OCI-LY7 (cell line): ENCODE data around the gene ZNF516. TPM values are rescaled to one million over a fixed set of nuclear protein-coding genes. Genes with fewer than 3 reads are reported as not detected.

ENCODE experiments used
- BruUV-seq: library from RNA; stranded (reverse); fragments of 400-500 nt; replicated peaks from 2 replicates; lab custom pipeline; 2021; lab: Mats Ljungman, UMichigan
- CTCF ChIA-PET: fragments of 300-600 bp; sonication (Branson Sonifier 250); formaldehyde crosslinking; loops from one replicate; lab custom pipeline; 2022; ENCODE audit warnings: antibody characterized with exemption; ENCODE audit not compliant: unreplicated experiment; lab: Charles Lee
- POLR2A ChIA-PET: fragments of 300-600 bp; sonication (Branson Sonifier 250); formaldehyde crosslinking; loops from one replicate; lab custom pipeline; 2022; ENCODE audit warnings: antibody characterized with exemption; lab: Charles Lee
- DNase-seq: peaks from one replicate; pipeline ENCODE4 v3.0.0-alpha.2; 2015; ENCODE audit warnings: low spot score
- H2AFZ ChIP-seq: fragments of 200-600 bp; sonication (generic), shearing (Covaris generic); 2 replicates; pipeline ENCODE4 v1.6.1; 2014; ENCODE audit warnings: mild to moderate bottlenecking, antibody characterized with exemption, low read length, moderate library complexity
- H3K27ac ChIP-seq: fragments of 200-600 bp; sonication (generic); 2 replicates; pipeline ENCODE4 v1.5.1; 2014; ENCODE audit warnings: mixed run types, low read depth, mild to moderate bottlenecking, moderate library complexity, low read length, inconsistent platforms; ENCODE audit not compliant: poor library complexity, severe bottlenecking
- H3K36me3 ChIP-seq: fragments of 200-600 bp; sonication (generic); 2 replicates; pipeline ENCODE4 v1.6.1; 2014; ENCODE audit warnings: mild to moderate bottlenecking, antibody characterized with exemption, low read length, moderate library complexity, mixed read lengths; ENCODE audit not compliant: insufficient read depth
- H3K4me1 ChIP-seq: fragments of 200-600 bp; sonication (generic); 2 replicates; pipeline ENCODE4 v1.5.1; 2014; ENCODE audit warnings: mild to moderate bottlenecking, low read length; ENCODE audit not compliant: insufficient read depth, poor library complexity, severe bottlenecking
- H3K4me2 ChIP-seq: fragments of 200-600 bp; sonication (generic); 2 replicates; pipeline ENCODE4 v1.6.1; 2014; ENCODE audit warnings: mild to moderate bottlenecking, low read length
- H3K4me3 ChIP-seq: fragments of 200-600 bp; sonication (generic); 2 replicates; pipeline ENCODE4 v1.5.1; 2014; ENCODE audit warnings: mild to moderate bottlenecking, low read depth, low read length; ENCODE audit not compliant: poor library complexity, severe bottlenecking
- H3K79me2 ChIP-seq: fragments of 200-600 bp; sonication (generic); 2 replicates; pipeline ENCODE4 v1.6.1; 2016; ENCODE audit warnings: low read depth, mild to moderate bottlenecking, low read length, moderate library complexity, mixed read lengths; ENCODE audit not compliant: insufficient read depth
- H3K9me2 ChIP-seq: fragments of 200-600 bp; sonication (generic); 2 replicates; pipeline ENCODE4 v1.6.1; 2016; ENCODE audit warnings: mild to moderate bottlenecking, low read length, mixed read lengths; ENCODE audit not compliant: insufficient read depth
- H3K9me3 ChIP-seq: fragments of 200-600 bp; sonication (generic); 2 replicates; pipeline ENCODE4 v1.6.1; 2014; ENCODE audit warnings: mild to moderate bottlenecking, mixed run types, low read length, mixed read lengths
- H4K20me1 ChIP-seq: fragments of 200-600 bp; sonication (generic); 2 replicates; pipeline ENCODE4 v1.6.1; 2014; ENCODE audit warnings: mild to moderate bottlenecking, antibody characterized with exemption, low read length, moderate library complexity, mixed read lengths; ENCODE audit not compliant: insufficient read depth
- EZH2phosphoT487 ChIP-seq: fragments of 200-600 bp; sonication (generic); IDR thresholded peaks from 2 replicates; pipeline ENCODE4 v1.6.1; 2018; ENCODE audit warnings: low read depth, borderline replicate concordance, mild to moderate bottlenecking, mixed run types, antibody characterized with exemption, low read length, moderate library complexity, mixed read lengths
- intact Hi-C: fragments of 100-400 bp; cut with micrococcal nuclease; formaldehyde crosslinking; loops from one replicate; pipeline ENCODE4 v1.10.0; 2022; ENCODE audit not compliant: unreplicated experiment
- total RNA-seq, 2 experiments: library from RNA; depleted of rRNA in 1 of 2; stranded (reverse); fragments of >200 nt in 1 of 2; shearing (Covaris generic) in 1 of 2; gene quantifications; 2 replicates each; pipeline ENCODE4 v1.2.3, GENCODE V29; 2014 to 2022
- TF ChIP-seq, protein P1 (sequence below): fragments of 200-600 bp; sonication (generic); conservative IDR thresholded peaks from 2 replicates; pipeline ENCODE4 v1.5.1; 2014; ENCODE audit warnings: mild to moderate bottlenecking, antibody characterized with exemption, low read length, moderate library complexity, mixed read lengths

The ZNF516 gene
- total RNA-seq, 2 experiments from 2014 or later, result 16.2 to 32.3 TPM

DNA sequence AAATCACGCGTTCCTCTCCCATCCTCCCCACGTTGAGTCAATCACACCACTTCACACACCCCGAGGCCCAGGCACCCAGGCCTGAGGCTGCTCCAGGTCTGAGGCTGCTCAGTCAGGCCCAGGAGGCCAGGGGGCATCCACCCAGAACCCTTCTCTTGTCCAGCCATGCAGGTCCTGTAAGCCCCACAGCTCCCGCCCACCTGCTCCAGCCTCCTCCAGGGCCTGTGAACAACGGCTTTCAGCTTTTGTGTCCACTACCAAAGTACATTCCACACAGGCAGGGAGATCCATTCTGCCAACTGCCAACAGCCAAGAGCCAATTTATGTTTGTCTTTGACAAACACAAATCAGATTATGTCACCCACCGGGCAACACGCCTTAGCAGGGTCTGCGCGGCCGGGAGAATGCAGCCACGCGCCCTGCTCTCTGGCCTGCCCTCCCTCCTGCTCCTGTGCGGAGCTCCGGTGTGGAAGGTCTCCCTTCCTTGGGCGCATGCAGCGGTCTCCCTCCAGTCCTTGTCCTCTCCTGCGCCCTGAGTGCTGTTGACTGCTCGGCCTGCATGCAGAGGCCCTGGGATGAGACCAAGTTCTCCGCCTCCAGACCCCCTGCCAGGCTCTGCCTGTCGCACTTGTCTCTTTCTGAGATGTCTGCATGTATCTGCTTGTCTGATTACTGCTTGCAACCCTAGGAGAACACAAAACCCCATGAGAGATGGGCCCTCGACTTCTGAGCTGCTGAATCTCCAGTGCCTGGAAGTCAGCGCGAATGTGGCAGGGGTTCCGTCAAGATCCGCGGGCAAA is 146.6 kb downstream of the ZNF516 start:
- H3K4me2 ChIP-seq, result no peak overlapping the region
- TF ChIP-seq EZH2phosphoT487, result no peak
- TF ChIP-seq, protein P1, sequence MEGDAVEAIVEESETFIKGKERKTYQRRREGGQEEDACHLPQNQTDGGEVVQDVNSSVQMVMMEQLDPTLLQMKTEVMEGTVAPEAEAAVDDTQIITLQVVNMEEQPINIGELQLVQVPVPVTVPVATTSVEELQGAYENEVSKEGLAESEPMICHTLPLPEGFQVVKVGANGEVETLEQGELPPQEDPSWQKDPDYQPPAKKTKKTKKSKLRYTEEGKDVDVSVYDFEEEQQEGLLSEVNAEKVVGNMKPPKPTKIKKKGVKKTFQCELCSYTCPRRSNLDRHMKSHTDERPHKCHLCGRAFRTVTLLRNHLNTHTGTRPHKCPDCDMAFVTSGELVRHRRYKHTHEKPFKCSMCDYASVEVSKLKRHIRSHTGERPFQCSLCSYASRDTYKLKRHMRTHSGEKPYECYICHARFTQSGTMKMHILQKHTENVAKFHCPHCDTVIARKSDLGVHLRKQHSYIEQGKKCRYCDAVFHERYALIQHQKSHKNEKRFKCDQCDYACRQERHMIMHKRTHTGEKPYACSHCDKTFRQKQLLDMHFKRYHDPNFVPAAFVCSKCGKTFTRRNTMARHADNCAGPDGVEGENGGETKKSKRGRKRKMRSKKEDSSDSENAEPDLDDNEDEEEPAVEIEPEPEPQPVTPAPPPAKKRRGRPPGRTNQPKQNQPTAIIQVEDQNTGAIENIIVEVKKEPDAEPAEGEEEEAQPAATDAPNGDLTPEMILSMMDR, result no peak
- H4K20me1 ChIP-seq, result no peaks in the 10 kb centered on the region
- DNase-seq, result no peak
- H3K79me2 ChIP-seq, result no peaks in the 10 kb centered on the region
- no peak overlapping the region for H3K4me3 ChIP-seq
- H3K36me3 ChIP-seq, result no peaks in the 10 kb centered on the region
- no peaks in the 10 kb centered on the region for H3K9me3 ChIP-seq
- no peaks in the 10 kb centered on the region for H3K9me2 ChIP-seq
- no peak overlapping the region for H3K27ac ChIP-seq
- ChIA-PET POLR2A (no interaction called here), CTCF (no interaction called here)
- intact Hi-C loops, result no loop called here
- H3K4me1 ChIP-seq, result no peaks in the 10 kb centered on the region
- no peak overlapping the region for H2AFZ ChIP-seq
- BruUV-seq, result no TSS peak

DNA sequence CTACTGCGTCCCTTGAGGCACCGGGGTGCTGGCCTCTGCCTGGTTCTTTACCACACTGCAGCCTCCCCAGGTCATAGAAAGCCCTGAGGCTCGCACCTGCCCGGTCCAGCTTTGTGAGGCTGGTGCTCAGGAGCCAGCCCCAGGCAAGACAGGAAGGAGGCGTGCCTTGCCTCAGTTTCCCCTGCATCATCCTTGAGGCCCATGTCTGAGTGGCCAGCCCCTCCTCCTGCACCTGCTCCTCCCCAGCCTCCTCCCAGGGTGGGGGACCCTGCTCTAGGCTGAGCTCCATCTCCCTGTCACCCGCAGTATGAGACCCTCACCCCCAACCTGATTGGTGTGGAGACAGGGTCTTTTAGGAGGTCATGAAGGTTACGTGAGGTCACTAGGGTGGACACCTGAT is 147.7 kb downstream of the ZNF516 start:
- BruUV-seq, result no TSS peak
- DNase-seq, result no peak
- H2AFZ ChIP-seq, result no peak overlapping the region
- H3K36me3 ChIP-seq, result no peaks in the 10 kb centered on the region
- TF ChIP-seq, protein P1, result no peak
- no peak for TF ChIP-seq EZH2phosphoT487
- ChIA-PET CTCF (no interaction called here), POLR2A (no interaction called here)
- no peaks in the 10 kb centered on the region for H3K9me3 ChIP-seq
- no peaks in the 10 kb centered on the region for H3K79me2 ChIP-seq
- no peaks in the 10 kb centered on the region for H3K4me1 ChIP-seq
- no peak overlapping the region for H3K4me2 ChIP-seq
- H3K4me3 ChIP-seq, result no peak overlapping the region
- intact Hi-C loops, result no loop called here
- H3K9me2 ChIP-seq, result no peaks in the 10 kb centered on the region
- no peak overlapping the region for H3K27ac ChIP-seq
- no peaks in the 10 kb centered on the region for H4K20me1 ChIP-seq

DNA sequence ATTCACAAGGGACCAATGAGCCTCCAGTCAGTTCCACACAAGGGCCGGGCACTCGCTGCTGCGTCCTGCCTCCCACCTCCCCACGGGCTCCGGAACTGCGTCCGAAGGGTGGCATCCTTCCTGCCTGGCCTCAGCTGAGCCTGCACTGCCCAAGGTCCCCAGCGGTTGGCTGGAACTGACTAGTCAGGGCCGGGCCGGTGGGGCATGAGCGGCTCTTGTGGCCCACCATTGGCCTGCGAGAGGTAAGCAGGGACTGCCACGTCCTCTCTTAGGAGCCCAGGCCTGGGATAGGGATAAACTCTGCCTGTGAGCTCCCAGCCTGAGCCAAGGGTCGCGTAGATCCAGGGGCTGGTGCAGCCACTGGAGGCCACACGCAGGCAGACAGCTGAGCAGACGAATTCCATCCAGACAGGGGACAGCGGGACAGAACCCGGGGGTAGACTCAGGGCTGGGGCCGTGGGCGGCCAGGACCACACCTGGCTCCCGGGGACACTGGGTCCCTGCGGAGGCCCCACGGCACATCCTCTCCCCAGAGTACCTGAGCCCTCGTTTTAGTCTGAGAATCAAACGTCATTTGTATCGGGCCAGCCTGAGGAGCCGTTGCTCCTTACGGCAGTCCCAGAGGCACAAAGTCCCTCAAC is 148.4 kb downstream of the ZNF516 start:
- TF ChIP-seq, protein P1, result no peak
- TF ChIP-seq EZH2phosphoT487, result no peak
- no peak for DNase-seq
- ChIA-PET POLR2A (no interaction called here), CTCF (no interaction called here)
- H4K20me1 ChIP-seq, result no peaks in the 10 kb centered on the region
- no peaks in the 10 kb centered on the region for H3K36me3 ChIP-seq
- BruUV-seq, result no TSS peak
- H3K4me1 ChIP-seq, result no peaks in the 10 kb centered on the region
- H3K4me2 ChIP-seq, result no peak overlapping the region
- no peaks in the 10 kb centered on the region for H3K9me3 ChIP-seq
- H3K9me2 ChIP-seq, result no peaks in the 10 kb centered on the region
- H3K79me2 ChIP-seq, result no peaks in the 10 kb centered on the region
- no peak overlapping the region for H3K27ac ChIP-seq
- H3K4me3 ChIP-seq, result no peak overlapping the region
- intact Hi-C loops, result no loop called here
- no peak overlapping the region for H2AFZ ChIP-seq
